KOPT-K1 (cell line): Measurements from ENCODE around the gene FSCN2.

Experiments used
- H3K27ac ChIP-seq: fragments of 200-600 bp; sonication (generic); 2 replicates; pipeline ENCODE4 v1.5.1; 2016; ENCODE audit warnings: antibody characterized with exemption, mild to moderate bottlenecking, low read depth, low read length; ENCODE audit not compliant: poor library complexity, severe bottlenecking
- H3K36me3 ChIP-seq: fragments of 200-600 bp; sonication (generic); 2 replicates; pipeline ENCODE4 v1.5.1; 2017; ENCODE audit warnings: antibody characterized with exemption, mild to moderate bottlenecking, low read length, moderate library complexity; ENCODE audit not compliant: insufficient read depth
- H3K9me3 ChIP-seq: fragments of 200-600 bp; sonication (generic); 2 replicates; pipeline ENCODE4 v1.5.1; 2017; ENCODE audit warnings: antibody characterized with exemption, low read length, mild to moderate bottlenecking; ENCODE audit not compliant: insufficient read depth, poor library complexity, severe bottlenecking

The FSCN2 gene

DNA sequence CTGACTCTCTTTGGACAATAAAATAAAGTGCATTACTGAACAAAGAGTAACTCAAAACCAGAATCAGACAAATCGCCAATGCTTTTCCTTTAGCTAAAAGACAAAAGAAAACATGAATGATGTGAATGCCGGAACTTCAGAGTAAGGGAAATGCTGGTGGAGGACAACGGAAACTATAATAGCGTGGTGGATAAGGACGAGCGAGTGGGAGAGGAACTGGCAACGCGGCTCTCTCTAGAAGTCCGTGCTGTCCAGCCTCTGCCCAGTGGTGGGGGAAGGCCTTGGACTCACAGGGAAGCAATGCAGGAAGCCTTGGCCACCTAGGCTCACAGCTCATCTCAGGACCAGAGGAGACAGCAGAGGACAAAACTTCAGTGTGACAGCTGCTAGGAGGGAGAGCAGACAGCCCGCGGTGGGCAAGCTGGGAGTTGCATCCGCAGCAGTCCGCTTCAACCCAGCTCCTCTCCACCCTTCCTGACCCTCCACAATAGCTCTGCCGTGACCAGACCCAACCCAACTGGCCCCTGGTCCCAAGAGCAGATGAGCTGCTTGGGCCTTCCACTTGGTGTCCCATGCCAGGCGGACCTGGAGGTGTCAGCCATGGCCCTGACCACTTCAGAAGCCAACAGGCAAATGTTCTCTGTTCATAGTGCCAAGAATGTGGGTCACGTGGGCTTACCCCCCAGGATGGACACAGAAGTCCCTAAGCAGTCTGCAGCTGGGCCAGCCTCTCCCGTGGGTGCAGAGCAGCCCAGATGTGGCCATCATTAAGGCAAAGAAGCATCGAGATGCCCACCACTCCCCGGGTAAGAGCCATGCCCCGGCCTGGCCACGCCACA is 29.3 kb downstream of the FSCN2 start:
- Histone ChIP-seq H3K9me3 (no peaks in the 10 kb centered on the region), H3K36me3 (peaks cover 67% of the 10 kb centered on the region), H3K27ac (no peak overlapping the region)

DNA sequence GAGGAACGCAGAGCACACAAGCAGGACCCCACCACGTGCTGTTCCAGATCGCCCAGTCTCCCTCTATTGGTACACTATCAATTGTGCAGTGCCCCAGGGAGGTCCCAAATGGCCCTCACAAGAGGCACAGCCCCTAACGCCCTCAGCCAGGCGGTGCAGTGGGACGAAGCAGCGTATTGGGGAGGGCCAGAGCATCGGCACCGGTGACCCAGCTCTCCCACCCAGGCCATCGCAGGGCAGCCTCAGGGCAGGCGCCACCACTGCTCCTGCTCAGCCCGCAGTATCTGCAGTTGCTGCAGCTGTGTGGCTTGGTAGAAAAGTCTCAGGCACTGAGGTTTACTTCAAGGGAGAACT is 29.9 kb downstream of the FSCN2 start:
- H3K36me3 ChIP-seq: peaks cover 73% of the 10 kb centered on the region
- no peaks in the 10 kb centered on the region for H3K9me3 ChIP-seq
- no peak overlapping the region for H3K27ac ChIP-seq

- Histone ChIP-seq H3K27ac (no peak overlapping the region), H3K9me3 (no peaks in the 10 kb centered on the region), H3K36me3 (peaks cover 84% of the 10 kb centered on the region)
Observed at GRCh38 chr17:81558941-81559806, 31.0 kb downstream of the FSCN2 start.

- Histone ChIP-seq H3K36me3 (peaks cover 100% of the 10 kb centered on the region), H3K27ac (no peak overlapping the region), H3K9me3 (no peaks in the 10 kb centered on the region)
Observed at GRCh38 chr17:81561494-81561885, 33.3 kb downstream of the FSCN2 start.

- H3K27ac ChIP-seq: no peak overlapping the region
- peaks cover 100% of the 10 kb centered on the region for H3K36me3 ChIP-seq
- H3K9me3 ChIP-seq: no peaks in the 10 kb centered on the region
Observed at GRCh38 chr17:81563861-81564586, 35.8 kb downstream of the FSCN2 start.

DNA sequence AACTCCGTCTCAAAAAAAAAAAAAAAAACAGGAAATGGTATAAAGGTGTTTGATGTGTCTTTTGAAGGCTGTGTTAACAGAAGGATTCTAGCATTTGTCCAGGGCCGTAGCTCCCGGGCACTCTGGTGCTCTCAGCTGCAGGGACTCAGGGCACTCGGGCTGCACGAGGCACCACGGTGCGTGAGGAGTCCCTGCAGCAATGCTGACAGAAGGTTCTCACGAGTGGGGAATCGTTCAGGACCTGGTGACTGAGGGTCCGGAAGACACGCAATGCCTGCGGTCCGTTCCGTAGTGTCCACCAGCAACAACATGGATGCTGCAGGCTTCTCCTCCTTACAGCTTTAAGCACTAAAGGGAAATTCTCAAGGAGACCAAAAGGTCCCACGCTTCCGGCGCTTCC is 36.6 kb downstream of the FSCN2 start:
- H3K27ac ChIP-seq: no peak overlapping the region
- peaks cover 100% of the 10 kb centered on the region for H3K36me3 ChIP-seq
- H3K9me3 ChIP-seq: no peaks in the 10 kb centered on the region

DNA sequence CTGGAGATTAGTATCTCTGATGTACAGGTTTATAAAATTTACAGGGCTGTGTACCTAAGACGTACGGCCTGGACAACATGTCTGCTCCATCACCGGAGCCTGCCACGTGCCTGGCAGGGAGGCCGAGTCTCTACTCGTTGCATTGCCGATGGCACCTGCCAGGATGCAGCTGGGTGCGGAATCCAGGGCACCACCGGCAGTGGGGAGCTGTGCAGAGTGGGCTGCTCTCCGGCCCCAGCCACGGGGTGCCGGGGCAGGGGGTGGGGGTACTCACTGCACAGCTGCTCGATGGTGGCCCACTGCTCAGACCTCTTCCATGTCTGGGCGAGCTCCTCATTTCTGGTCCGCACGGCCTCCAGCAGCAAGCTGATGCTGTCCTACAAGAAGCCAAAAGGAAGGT is 37.1 kb downstream of the FSCN2 start:
- no peak overlapping the region for H3K27ac ChIP-seq
- no peaks in the 10 kb centered on the region for H3K9me3 ChIP-seq
- peaks cover 100% of the 10 kb centered on the region for H3K36me3 ChIP-seq

DNA sequence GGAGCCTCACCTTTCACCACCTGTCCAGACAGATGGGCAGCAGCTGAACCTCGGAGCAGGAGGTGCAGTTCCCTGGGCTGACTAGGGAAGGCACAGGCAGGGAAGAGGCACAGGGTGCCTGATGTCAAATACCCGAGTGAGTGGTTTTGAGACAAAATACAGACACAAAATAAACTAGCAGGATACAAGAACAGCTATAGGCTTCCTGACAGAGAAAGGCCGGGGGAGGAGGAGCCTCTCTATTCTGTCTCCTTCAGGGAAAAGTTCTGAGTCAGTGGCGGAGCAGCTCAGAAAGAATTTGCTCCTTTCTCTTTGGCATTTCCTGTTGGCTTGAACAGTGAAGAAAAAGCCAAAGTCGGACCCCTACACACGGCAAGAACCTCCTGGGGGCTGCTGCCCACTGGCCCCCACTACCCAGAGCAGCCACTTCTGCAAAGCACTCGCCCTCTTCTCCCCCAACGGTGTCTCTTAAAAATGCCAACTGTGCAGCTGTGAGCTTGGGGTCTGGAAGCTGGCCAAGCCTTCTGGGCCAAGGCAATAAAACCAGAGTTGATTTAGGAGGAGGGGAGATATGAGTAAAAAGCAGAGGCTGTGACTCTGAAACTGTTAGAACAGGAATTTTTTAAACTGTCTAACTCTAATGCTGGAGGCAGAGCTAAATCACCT is 38.4 kb downstream of the FSCN2 start:
- Histone ChIP-seq H3K27ac (no peak overlapping the region), H3K9me3 (no peaks in the 10 kb centered on the region), H3K36me3 (peaks cover 100% of the 10 kb centered on the region)

- no peak overlapping the region for H3K27ac ChIP-seq
- H3K9me3 ChIP-seq: no peaks in the 10 kb centered on the region
- H3K36me3 ChIP-seq: peaks cover 98% of the 10 kb centered on the region
Observed at GRCh38 chr17:81567191-81567590, 39.0 kb downstream of the FSCN2 start.

- Histone ChIP-seq H3K27ac (no peak overlapping the region), H3K9me3 (no peaks in the 10 kb centered on the region), H3K36me3 (peaks cover 97% of the 10 kb centered on the region)
Observed at GRCh38 chr17:81568416-81568815, 40.2 kb downstream of the FSCN2 start.

- Histone ChIP-seq H3K36me3 (peaks cover 96% of the 10 kb centered on the region), H3K27ac (no peak overlapping the region), H3K9me3 (no peaks in the 10 kb centered on the region)
Observed at GRCh38 chr17:81569986-81570514, 41.9 kb downstream of the FSCN2 start.

DNA sequence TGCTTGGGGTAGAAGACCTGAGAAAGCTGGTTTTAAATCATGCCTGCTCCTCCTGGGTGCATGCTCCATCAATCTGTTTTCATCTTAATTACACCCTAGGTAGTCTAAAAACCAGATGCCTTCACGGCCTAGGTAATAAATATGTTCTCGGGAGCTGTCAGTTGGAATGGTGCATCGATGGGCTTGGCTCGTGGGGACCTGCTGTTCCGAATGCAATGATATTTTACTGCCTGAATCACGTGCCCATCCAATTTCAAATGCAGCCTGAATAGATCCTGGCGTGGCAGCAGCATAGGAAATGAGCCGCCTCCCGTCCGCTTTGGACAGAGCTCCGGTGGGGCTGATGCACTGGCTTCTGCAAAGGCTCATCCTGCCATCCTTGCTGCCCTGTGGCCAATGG is 42.8 kb downstream of the FSCN2 start:
- Histone ChIP-seq H3K9me3 (no peaks in the 10 kb centered on the region), H3K36me3 (peaks cover 95% of the 10 kb centered on the region), H3K27ac (no peak overlapping the region)

- Histone ChIP-seq H3K9me3 (no peaks in the 10 kb centered on the region), H3K27ac (no peak overlapping the region), H3K36me3 (peaks cover 95% of the 10 kb centered on the region)
Observed at GRCh38 chr17:81572563-81573168, 44.5 kb downstream of the FSCN2 start.
